ENCODE data around the gene ANKH.

ANKH gene

DNA sequence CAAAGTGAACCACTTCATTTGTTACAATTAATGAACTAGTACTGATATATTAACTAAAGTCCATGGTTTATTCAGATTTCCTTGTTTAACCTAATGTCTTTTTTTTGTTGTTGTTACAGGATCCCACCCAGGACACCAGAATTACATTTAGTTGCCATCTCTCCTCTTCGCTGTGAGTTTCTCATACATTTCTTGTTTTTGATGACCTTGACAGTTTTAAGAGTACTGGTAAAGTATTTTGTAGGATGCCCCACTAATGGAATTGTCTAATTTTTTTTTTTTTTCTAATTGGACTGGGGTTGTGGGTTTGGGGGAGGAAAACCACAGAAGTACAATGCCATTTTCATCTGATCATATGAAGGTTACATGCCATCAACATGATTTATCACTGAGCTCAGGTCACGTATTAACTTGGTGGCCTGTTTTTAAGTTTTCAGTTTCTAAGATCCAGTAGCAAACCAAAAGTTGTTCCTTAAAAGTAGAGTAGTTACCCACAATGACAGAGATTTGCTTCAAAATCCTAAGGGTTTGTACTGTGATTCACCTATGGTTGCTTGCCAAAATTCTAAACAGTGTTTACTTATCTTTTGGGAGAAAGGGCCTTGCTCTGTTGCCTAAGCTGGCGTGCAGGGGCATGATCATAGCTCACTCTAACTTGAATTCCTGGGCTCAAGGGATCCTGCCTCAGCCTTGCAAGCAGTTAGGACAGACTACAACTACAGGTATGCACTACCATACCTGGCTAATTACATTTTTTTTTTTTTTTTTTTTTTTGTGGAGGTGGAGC lies 211.6 kb downstream of the ANKH start:
- DNase-seq = no peak

DNA sequence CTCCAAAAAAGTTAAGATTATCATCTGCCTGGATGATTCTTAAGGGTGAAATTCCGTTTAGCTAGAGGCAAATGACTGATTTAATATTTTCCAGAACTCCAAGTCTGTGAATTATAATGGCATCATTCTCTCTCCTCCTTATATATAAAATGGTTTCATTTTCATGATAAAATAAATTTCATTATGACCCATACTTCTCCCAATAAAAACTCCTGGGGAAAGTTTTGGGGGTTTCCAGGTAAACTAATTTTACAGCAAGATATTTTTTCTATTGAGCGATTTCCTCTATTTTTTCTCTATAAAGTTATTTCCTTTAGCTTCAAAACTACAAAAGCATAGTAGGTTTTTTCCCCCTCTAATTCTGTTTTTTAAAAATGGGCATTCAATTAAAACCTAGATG lies 214.7 kb downstream of the ANKH start:
- no peak for DNase-seq

DNA sequence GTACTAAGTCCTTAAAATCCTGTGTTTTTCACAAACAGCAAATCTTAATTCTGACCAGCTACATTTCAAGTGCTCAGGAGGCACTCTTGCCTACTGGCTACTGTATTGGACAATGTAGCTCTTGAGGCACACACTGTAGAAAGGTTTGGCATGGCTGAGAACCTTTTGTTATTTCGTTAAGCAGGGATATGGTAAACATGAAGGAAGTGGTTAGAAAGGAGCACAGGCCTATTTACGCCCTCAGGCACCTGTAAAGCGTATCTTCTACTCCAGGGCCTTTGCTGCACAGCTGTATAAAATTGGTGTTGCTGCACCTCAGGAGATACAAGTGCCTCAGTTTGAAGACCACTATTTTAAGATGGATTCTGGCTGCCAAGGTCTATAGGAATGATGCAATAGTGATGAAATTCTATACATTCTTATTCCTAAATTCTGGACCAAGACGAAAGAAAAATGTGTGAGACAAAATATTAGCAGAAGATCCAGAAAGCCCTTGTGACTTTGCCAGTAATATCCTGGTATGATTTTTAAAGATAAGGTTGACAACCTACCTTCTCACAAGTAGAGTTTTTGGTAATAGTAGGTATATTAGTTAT lies 216.3 kb downstream of the ANKH start:
- DNase-seq = no peak
